Mammary epithelial cell (primary cell): ENCODE results near the gene CACNA1A.

ENCODE experiments used
- CTCF ChIP-seq, 2 donors: IDR thresholded peaks in 1 of 2; conservative IDR thresholded peaks in 1 of 2; 2 replicates each; pipeline ENCODE4 v1.5.1; 2011 to 2012; ENCODE audit warnings: inconsistent platforms in 2 of 2, low read length in 2 of 2, mild to moderate bottlenecking in 2 of 2, control low read depth in 1 of 2, low read depth in 1 of 2; ENCODE audit not compliant: insufficient read depth in 1 of 2; ENCODE audit errors: extremely low read depth in 1 of 2
- EZH2 ChIP-seq: IDR thresholded peaks from 2 replicates; pipeline ENCODE4 v1.6.1; 2012; ENCODE audit warnings: low read length, inconsistent platforms, borderline replicate concordance

GRCh38 chr19:13244920-13245319, 261.4 kb downstream of the CACNA1A start:
- TF ChIP-seq CTCF (conservative IDR thresholded peaks at IDR 0.05 in 1 of 2, IDR thresholded peaks at IDR 0.05 in 1 of 2; ENCODE audit: extremely low read depth in 1 of 2, insufficient read depth in 1 of 2, low read depth in 1 of 2, low read length in 2 of 2): no peak
- TF ChIP-seq EZH2: no peak
